GM19043 (cell line): ENCODE results near the gene TSPAN19.

ENCODE experiments used
- ATAC-seq: cut with Tn5 transposase; IDR thresholded peaks from one replicate; pipeline ENCODE4 v1.9.1; 2021; ENCODE audit warnings: low read depth; ENCODE audit not compliant: unreplicated experiment

TSPAN19 gene

DNA sequence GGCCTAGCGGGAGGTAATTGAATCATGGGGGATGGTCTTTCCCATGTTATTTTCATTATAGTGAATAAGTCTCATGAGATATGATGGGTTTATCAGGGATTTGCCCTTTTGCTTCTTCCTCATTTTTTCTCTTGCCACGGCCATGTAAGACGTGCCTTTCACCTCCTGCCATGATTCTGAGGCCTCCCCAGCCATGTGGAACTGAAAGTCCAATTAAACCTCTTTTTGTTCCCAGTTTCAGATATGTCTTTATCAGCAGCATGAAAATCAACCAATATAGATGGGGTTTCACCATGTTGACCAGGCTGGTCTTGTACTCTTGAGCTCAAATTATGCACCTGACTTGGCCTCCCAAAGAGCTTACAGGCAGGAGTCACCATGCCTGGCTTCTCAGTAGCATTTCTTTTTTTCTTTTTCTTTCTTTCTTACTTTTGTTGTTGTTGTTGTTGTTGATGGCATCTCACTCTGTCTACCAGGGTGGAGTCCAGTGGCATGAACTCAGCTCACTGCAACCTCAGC is 33.2 kb downstream of the TSPAN19 start:
- no peak for ATAC-seq

DNA sequence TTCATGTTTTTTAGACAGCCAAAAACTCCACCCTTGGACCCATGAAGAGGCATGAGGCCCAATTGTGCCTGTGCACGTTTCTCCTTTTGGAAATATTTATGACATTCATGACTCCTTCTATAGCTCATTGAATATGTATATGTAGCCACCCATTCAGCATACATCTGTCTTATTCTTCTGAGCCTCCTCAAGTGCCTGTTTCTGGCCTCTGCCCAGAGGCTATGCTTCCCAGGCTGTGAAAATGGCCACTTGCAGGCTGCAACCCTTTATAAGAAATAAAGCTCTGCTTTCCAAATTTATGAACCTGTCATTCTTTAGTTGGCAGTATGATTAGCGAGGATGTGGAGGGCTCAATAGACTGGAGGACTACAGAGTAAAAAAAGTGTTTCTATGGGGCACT is 35.3 kb downstream of the TSPAN19 start:
- ATAC-seq, result no peak

DNA sequence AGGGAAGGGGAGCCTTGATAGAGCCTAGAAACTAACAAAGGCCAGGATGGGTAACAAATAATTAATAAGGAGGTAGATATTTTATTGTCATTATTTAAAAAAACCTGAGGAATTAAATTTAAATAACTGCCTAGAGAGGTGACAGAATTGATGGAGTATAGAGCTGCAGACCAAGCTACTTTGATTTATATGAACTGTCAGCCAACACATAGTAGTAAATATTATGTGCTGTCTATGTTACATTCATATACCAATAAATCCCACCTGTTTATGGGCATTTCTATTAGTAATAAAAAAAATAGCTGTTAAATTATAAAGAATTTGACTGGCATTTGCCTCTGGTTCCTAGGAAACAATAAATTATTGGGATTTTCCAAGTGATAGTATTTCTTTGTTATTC is 37.7 kb downstream of the TSPAN19 start:
- no peak for ATAC-seq

DNA sequence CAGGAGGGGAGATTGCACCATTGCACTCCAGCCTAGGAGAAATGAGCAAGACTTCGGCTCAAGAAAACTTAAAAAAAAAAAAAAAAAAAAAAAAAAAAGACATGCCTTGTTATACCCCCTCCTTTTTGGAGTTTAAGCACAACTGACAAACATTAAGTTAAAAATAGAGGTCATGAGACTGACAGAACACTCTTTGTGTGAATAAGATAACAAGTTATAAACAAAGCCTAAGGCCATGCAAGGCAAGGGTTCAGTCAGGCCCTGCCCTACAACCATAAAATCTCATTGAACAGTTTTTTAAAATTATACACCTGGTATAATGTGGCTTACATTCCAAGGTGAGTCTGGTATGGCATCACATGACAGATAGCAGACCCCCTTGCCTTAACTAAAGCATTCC is 39.3 kb downstream of the TSPAN19 start:
- no peak for ATAC-seq

DNA sequence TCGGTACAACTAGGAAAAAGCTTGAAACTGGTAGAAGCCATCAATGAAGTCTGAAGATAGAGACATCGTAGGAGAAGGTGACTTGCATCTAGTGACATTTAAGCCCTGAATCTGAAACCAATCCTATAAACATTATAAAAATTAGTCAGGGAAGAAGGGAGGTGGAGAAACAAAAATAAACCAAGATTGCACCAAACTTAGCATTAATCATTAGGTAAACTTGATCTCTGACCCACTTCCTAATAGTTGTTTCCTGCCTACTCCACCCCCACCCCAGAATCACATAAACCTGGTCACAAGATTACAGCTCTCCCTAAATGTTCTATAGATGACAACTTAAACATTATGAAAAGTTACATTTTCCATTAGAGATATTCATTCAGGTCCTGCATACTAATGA is 40.4 kb downstream of the TSPAN19 start:
- no peak for ATAC-seq

DNA sequence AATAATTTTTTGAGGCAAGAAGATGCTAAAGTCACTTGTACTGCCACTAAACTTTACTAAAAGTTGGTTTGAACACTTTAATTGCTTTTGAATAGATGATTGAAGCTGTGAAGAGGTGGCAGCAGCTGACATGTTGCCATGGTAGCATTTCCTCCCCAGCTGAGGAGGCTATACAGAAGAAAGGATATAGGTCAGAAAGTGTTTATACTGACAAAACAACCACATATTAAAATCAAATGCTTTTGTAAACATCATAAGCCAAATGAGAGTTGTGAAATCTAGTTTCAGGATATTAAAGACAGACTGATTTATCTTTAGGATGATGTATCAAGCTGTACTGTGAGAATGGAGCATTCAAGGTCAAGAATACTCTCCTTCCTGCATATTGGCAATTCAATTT is 41.7 kb downstream of the TSPAN19 start:
- no peak for ATAC-seq

DNA sequence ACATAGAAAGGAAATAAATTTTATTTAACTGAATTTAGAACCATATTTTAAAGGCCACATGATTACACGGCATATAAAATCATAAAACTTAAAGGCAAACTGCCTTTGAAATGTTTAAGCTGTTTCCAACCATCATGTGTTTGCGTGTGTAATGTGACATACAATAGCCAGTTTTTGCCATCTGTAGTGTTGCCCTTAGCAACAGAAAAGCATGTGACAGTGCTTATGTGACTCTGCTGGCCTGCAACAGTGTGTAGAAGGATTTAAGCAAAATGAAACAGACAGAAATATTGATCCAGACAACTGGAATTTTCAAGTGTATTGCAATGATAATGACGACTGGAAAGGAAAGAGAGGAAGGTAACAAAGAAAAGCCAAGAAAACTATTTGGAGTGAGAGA is 49.5 kb downstream of the TSPAN19 start:
- no peak for ATAC-seq

DNA sequence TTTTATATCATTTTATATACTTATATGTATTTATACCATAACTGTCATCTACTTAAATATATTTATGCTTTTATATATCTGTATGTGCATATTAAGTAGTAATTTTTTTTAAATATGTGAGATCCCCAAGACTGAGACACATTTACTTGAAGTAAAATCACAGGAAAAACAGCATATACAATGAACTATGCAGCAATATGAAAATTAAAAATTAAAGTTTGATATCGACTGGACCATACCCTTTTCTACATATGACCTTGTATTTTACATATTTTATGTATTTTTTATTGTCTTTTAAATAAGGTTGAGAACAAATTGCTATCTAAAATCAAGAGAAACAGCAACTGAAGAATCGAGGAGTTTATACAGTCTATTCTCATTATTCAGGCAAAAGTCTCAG is 50.0 kb downstream of the TSPAN19 start:
- ATAC-seq, result no peak

DNA sequence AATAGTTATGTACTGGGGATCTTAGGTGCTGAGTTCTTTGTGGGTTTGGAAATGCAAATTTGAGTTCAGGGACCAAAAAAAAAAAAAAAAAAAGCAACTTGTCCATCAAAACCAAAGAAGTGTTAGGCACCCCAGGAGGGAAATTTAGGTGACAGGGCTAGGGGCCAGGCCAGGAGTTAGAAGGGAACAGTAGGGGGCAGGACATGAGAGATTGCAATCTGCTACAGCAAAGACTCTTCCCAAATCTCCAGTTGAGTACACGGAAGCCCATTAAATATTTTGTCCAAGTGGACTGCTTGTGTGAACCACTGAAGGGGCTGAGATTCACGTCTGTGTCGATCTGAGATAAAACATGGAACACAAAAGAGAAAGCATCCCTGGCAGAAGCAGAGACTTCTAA is 52.8 kb downstream of the TSPAN19 start:
- no peak for ATAC-seq

DNA sequence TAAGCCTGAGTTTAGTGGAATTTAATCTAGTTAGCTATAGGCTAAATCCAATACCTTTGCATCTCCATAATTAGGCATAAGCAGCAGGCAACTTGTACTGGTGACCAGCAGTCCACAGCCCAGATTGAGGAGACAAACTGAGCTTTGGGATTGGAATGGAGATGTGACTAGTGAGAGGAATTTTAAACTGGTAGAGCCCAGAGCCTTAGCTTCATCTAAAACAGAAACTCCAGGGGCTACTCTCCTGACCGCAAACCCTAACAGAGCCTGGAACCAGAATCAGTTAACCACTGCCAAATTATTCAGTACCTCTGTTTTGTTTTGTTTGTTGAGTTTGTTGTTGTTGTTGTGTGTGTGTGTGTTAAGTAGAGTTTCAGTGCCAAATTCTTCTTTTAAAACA is 53.2 kb downstream of the TSPAN19 start:
- ATAC-seq, result no peak

DNA sequence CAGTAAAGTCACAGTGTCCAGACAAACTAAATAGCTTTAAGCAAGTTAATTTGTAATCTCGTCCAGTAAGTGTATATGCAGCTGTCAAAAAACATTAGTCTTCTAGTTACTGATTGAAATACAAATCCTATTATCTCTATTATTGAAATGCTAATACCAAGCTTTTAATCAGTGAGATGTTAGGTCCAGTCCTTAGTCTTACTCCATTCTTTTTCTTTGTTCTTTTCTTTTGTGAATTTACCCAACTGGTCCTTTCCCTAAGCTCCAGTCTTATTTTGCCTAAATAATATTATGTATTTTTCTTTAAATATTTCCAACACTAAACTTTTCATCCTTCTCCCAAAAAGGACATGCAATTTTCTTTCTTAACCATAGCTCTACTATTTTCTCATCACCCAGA is 57.2 kb downstream of the TSPAN19 start:
- no peak for ATAC-seq

DNA sequence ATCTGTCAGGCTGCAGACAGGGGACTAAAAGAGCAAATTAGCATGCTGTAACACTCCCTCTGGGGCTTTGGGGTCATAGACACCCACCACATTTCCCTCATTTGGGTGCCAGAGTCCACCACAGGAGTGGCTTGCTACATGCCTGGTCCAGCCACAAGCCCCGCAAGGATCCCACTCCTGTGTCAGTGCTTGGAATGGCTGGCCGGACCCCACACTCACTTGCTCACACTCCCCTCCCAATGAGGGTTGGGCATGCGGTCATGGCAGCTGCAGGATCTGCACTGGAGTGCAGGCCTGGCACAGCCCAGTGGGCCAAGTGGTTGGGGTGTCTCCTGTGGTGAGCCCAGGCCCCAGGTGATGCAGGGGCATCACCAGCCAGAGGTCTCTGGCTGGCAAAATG is 59.9 kb downstream of the TSPAN19 start:
- ATAC-seq, result no peak

DNA sequence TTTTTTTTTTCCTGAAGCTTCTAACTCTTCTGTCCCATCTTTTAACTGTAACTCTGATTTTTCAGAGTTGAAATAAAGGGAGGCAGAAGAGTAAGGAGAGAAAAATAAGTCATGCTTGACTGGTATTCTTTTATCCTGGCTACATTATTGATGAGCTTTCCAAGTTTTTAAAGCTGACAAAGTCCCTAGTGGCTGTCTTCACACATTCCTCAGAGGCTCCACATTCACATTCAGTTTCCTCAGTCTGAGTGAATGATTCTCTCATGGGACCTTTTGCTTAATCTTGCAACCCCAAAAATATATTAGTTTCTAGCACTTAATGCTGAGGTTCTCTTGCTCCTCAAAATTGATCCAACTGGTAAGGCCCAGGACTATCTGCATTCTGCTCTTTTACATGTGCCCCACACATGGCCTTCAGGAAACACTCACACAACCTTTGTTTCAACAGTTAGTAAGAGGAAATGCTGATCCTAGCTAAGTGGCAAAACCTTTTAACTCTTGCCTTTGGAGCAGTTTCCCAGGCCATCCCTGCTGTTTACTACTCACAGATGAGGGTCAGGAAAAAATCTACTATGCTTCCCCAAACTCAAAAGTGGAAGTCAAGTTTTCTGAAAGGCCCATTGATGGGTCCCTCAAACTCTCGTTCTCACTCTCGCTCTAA is 61.8 kb downstream of the TSPAN19 start:
- ATAC-seq, result no peak

DNA sequence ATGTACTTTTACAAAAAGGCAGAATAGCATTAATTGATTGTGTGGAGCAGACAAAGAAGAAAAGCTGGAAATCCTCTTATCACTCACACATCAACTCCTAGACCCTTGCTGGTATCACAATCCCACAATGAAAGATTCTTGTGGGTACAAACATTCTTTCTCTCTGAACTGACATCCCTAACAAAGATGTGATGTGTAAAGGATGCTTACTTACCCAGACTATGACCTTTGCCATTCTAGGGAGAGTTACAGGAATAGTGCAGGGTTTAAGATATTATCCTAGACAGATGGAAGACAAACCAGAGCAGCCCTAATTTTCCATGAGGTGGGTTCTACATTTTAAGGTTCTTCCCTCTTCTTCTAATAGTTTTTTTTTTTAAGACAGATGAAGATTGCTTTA is 63.1 kb downstream of the TSPAN19 start:
- no peak for ATAC-seq

DNA sequence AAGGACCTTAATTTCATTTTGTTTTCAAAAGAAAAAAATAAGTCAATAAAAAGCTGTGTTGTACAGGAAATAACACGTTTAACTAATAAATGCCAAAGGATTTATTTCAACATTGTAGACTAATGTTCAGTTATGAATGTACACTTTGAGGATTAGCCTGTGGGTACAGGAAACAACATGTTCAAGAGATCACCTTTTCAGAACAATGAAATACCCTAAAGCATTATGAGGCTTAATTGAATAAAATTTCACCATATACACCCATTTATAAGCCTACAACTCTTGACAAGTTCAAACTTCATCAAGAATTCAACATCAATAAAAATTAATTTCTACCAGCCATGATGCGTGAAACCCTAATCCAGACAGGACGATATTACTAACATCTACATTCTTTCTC is 66.9 kb downstream of the TSPAN19 start:
- no peak for ATAC-seq
